Neutrophil (primary cell): ENCODE data around the gene RFNG.

ENCODE experiments used
- H3K27ac ChIP-seq: fragments of 200-600 bp; sonication (generic); 2 replicates; pipeline ENCODE4 v1.5.1; 2016; ENCODE audit warnings: mild to moderate bottlenecking, moderate library complexity
- H3K27me3 ChIP-seq: fragments of 200-600 bp; sonication (generic); 2 replicates; pipeline ENCODE4 v1.6.0; 2016; ENCODE audit warnings: mild to moderate bottlenecking
- H3K36me3 ChIP-seq: fragments of 200-600 bp; sonication (generic); 2 replicates; pipeline ENCODE4 v1.5.1; 2017
- H3K4me1 ChIP-seq, 2 experiments: fragments of 200-600 bp in 1 of 2; sonication (generic) in 1 of 2; 1 replicate in 1 of 2; 2 replicates in 1 of 2; pipeline versions ENCODE4 v1.5.1 to v1.6.1; 2013 to 2016; ENCODE audit warnings: low read depth in 1 of 2, low read length in 1 of 2, mild to moderate bottlenecking in 1 of 2, moderate library complexity in 1 of 2; ENCODE audit not compliant: control insufficient read depth in 1 of 2, insufficient read depth in 1 of 2
- H3K4me3 ChIP-seq, 2 experiments: fragments of 200-600 bp in 1 of 2; sonication (generic) in 1 of 2; 1 replicate in 1 of 2; 2 replicates in 1 of 2; pipeline ENCODE4 v1.5.1; 2013 to 2016; ENCODE audit warnings: low read depth in 1 of 2, low read length in 1 of 2, mild to moderate bottlenecking in 1 of 2, moderate library complexity in 1 of 2
- H3K9me3 ChIP-seq: fragments of 200-600 bp; sonication (generic); 2 replicates; pipeline ENCODE4 v1.5.1; 2016
- CTCF ChIP-seq: fragments of 200-600 bp; sonication (generic); IDR thresholded peaks from 2 replicates; pipeline ENCODE4 v1.5.1; 2016; ENCODE audit warnings: antibody characterized with exemption

The RFNG gene

GRCh38 chr17:82055023-82055964, 3.7 kb upstream of the RFNG start:
- Histone ChIP-seq H3K27ac (no peak overlapping the region), H3K9me3 (no peaks in the 10 kb centered on the region), H3K4me3 (no peak overlapping the region), H3K27me3 (no peaks in the 10 kb centered on the region), H3K4me1 (peaks cover 15 to 21% of the 10 kb centered on the region in 2 experiments), H3K36me3 (peaks cover 67% of the 10 kb centered on the region)
- no peak for TF ChIP-seq CTCF

- Histone ChIP-seq H3K27me3 (no peaks in the 10 kb centered on the region), H3K4me3 (no peak overlapping the region), H3K4me1 (peaks cover 15 to 21% of the 10 kb centered on the region in 2 experiments), H3K9me3 (no peaks in the 10 kb centered on the region), H3K27ac (no peak overlapping the region), H3K36me3 (peaks cover 63% of the 10 kb centered on the region)
- no peak for TF ChIP-seq CTCF
Measured at GRCh38 chr17:82054351-82055022, 2.9 kb upstream of the RFNG start.

GRCh38 chr17:82053556-82054263, 2.1 kb upstream of the RFNG start:
- peaks cover 15 to 21% of the 10 kb centered on the region in 2 experiments for H3K4me1 ChIP-seq
- H3K27me3 ChIP-seq: no peaks in the 10 kb centered on the region
- no peak for TF ChIP-seq CTCF
- peaks cover 62% of the 10 kb centered on the region for H3K36me3 ChIP-seq
- H3K9me3 ChIP-seq: no peaks in the 10 kb centered on the region
- no peak overlapping the region for H3K27ac ChIP-seq
- no peak overlapping the region for H3K4me3 ChIP-seq

GRCh38 chr17:82053130-82053529, 1.5 kb upstream of the RFNG start:
- peaks cover 62% of the 10 kb centered on the region for H3K36me3 ChIP-seq
- no peaks in the 10 kb centered on the region for H3K9me3 ChIP-seq
- no peak overlapping the region for H3K4me3 ChIP-seq
- H3K27me3 ChIP-seq: no peaks in the 10 kb centered on the region
- peaks cover 15 to 21% of the 10 kb centered on the region in 2 experiments for H3K4me1 ChIP-seq
- no peak overlapping the region for H3K27ac ChIP-seq
- TF ChIP-seq CTCF: no peak

GRCh38 chr17:82052638-82053059, 1.0 kb upstream of the RFNG start:
- no peaks in the 10 kb centered on the region for H3K9me3 ChIP-seq
- peaks cover 15 to 21% of the 10 kb centered on the region in 2 experiments for H3K4me1 ChIP-seq
- no peak for TF ChIP-seq CTCF
- peaks cover 62% of the 10 kb centered on the region for H3K36me3 ChIP-seq
- no peaks in the 10 kb centered on the region for H3K27me3 ChIP-seq
- peak overlapping the region; percentile 64 to 65 for H3K4me3 ChIP-seq
- H3K27ac ChIP-seq: no peak overlapping the region
